Effector CD4-positive, alpha-beta T cell (primary cell): ENCODE measurements around the gene CNTN5.

Source experiments
- DNase-seq: peaks from one replicate; pipeline ENCODE4 v3.0.0-alpha.2; 2020

Gene CNTN5

GRCh38 chr11:99171330-99171729 lies 150.6 kb downstream of the CNTN5 start:
- DNase-seq = no peak

- no peak for DNase-seq
Observed at GRCh38 chr11:99176430-99176829, 155.7 kb downstream of the CNTN5 start.

GRCh38 chr11:99177446-99177845 lies 156.7 kb downstream of the CNTN5 start:
- DNase-seq = no peak

- no peak for DNase-seq
Observed at GRCh38 chr11:99184146-99184545, 163.4 kb downstream of the CNTN5 start.

- no peak for DNase-seq
Observed at GRCh38 chr11:99188221-99188620, 167.5 kb downstream of the CNTN5 start.

GRCh38 chr11:99192716-99193115 lies 172.0 kb downstream of the CNTN5 start:
- no peak for DNase-seq

- DNase-seq = no peak
Observed at GRCh38 chr11:99197477-99197876, 176.7 kb downstream of the CNTN5 start.

- DNase-seq = no peak
Observed at GRCh38 chr11:99198215-99198614, 177.5 kb downstream of the CNTN5 start.

GRCh38 chr11:99199341-99199740 lies 178.6 kb downstream of the CNTN5 start:
- no peak for DNase-seq

- no peak for DNase-seq
Observed at GRCh38 chr11:99200720-99201119, 180.0 kb downstream of the CNTN5 start.

GRCh38 chr11:99208813-99209212 lies 188.1 kb downstream of the CNTN5 start:
- DNase-seq = no peak

GRCh38 chr11:99229544-99229943 lies 208.8 kb downstream of the CNTN5 start:
- DNase-seq = no peak

- DNase-seq = no peak
Observed at GRCh38 chr11:99234534-99234933, 213.8 kb downstream of the CNTN5 start.

GRCh38 chr11:99238401-99238800 lies 217.7 kb downstream of the CNTN5 start:
- DNase-seq = no peak

GRCh38 chr11:99240192-99241030 lies 219.7 kb downstream of the CNTN5 start:
- no peak for DNase-seq

GRCh38 chr11:99241066-99241465 lies 220.3 kb downstream of the CNTN5 start:
- DNase-seq = no peak

GRCh38 chr11:99244613-99245012 lies 223.9 kb downstream of the CNTN5 start:
- no peak for DNase-seq

GRCh38 chr11:99246199-99246598 lies 225.4 kb downstream of the CNTN5 start:
- no peak for DNase-seq

GRCh38 chr11:99256614-99257013 lies 235.9 kb downstream of the CNTN5 start:
- DNase-seq = no peak

GRCh38 chr11:99257131-99257530 lies 236.4 kb downstream of the CNTN5 start:
- no peak for DNase-seq

- DNase-seq = no peak
Observed at GRCh38 chr11:99260696-99261095, 239.9 kb downstream of the CNTN5 start.

GRCh38 chr11:99268886-99269285 lies 248.1 kb downstream of the CNTN5 start:
- no peak for DNase-seq

GRCh38 chr11:99271527-99271926 lies 250.8 kb downstream of the CNTN5 start:
- DNase-seq = no peak

- no peak for DNase-seq
Observed at GRCh38 chr11:99275521-99275920, 254.8 kb downstream of the CNTN5 start.

- no peak for DNase-seq
Observed at GRCh38 chr11:99277281-99277680, 256.5 kb downstream of the CNTN5 start.
